Fibroblast of lung (primary cell): Measurements from ENCODE around the gene ITPKC. TPM values are rescaled to one million over a fixed set of nuclear protein-coding genes. Genes with fewer than 3 reads are reported as not detected.

Experiments
- DNase-seq, 2 donors: peaks; one replicate each; pipeline versions ENCODE4 v3.0.0 to v3.0.0-alpha.2; 2010; ENCODE audit warnings: low read depth in 2 of 2
- H2AFZ ChIP-seq: 2 replicates; pipeline ENCODE4 v1.5.1; 2012; ENCODE audit warnings: low read length, control low read depth, inconsistent platforms
- H3K27ac ChIP-seq: 2 replicates; pipeline ENCODE4 v1.5.1; 2011; ENCODE audit warnings: low read length, control low read depth; ENCODE audit not compliant: insufficient read depth
- H3K27me3 ChIP-seq: 2 replicates; pipeline ENCODE4 v1.5.1; 2011; ENCODE audit warnings: mild to moderate bottlenecking, low read length; ENCODE audit not compliant: control insufficient read depth, insufficient read depth
- H3K36me3 ChIP-seq: 2 replicates; pipeline ENCODE4 v1.5.1; 2011; ENCODE audit warnings: low read length; ENCODE audit not compliant: control insufficient read depth, insufficient read depth
- H3K4me1 ChIP-seq: 2 replicates; pipeline ENCODE4 v1.5.1; 2011; ENCODE audit warnings: low read length; ENCODE audit not compliant: control insufficient read depth, insufficient read depth; ENCODE audit errors: extremely low read depth
- H3K4me2 ChIP-seq: 2 replicates; pipeline ENCODE4 v1.5.1; 2011; ENCODE audit warnings: low read length, control low read depth; ENCODE audit not compliant: insufficient read depth; ENCODE audit errors: extremely low read depth
- H3K4me3 ChIP-seq, 4 experiments: fragments of 200-600 bp in 1 of 4; sonication (generic) in 1 of 4; replicated peaks in 1 of 4; 2 replicates each; pipeline ENCODE4 v1.5.1; 2011 to 2016; ENCODE audit warnings: low read length in 4 of 4, low read depth in 3 of 4, mild to moderate bottlenecking in 3 of 4, control low read depth in 2 of 4, inconsistent platforms in 1 of 4, mixed read lengths in 1 of 4; ENCODE audit not compliant: insufficient read depth in 1 of 4; ENCODE audit errors: control extremely low read depth in 1 of 4
- H3K79me2 ChIP-seq: 2 replicates; pipeline ENCODE4 v1.5.1; 2012; ENCODE audit warnings: mild to moderate bottlenecking, low read length, inconsistent platforms; ENCODE audit not compliant: control insufficient read depth, insufficient read depth
- H3K9ac ChIP-seq: 2 replicates; pipeline ENCODE4 v1.5.1; 2011; ENCODE audit warnings: mild to moderate bottlenecking, low read length, control low read depth; ENCODE audit not compliant: insufficient read depth
- H3K9me3 ChIP-seq: 2 replicates; pipeline ENCODE4 v1.5.1; 2012; ENCODE audit warnings: low read depth, low read length; ENCODE audit not compliant: control insufficient read depth, insufficient read depth
- H4K20me1 ChIP-seq: 2 replicates; pipeline ENCODE4 v1.5.1; 2011; ENCODE audit warnings: low read length; ENCODE audit not compliant: control insufficient read depth, insufficient read depth; ENCODE audit errors: extremely low read depth
- EZH2 ChIP-seq: IDR thresholded peaks from 2 replicates; pipeline ENCODE4 v1.5.1; 2012; ENCODE audit warnings: low read length, control low read depth, mild to moderate bottlenecking; ENCODE audit errors: missing control alignments
- polyA plus RNA-seq, 2 donors: library from polyadenylated mRNA; depleted of rRNA in 1 of 2; stranded (reverse) in 1 of 2; unstranded in 1 of 2; fragments of >200 nt; gene quantifications; 2 replicates each; pipeline ENCODE4 v1.2.1, GENCODE V29; 2011 to 2012; ENCODE audit warnings: missing spikeins in 1 of 2
- total RNA-seq: library from RNA; depleted of rRNA; stranded (reverse); fragments of >200 nt; gene quantifications from 2 replicates; pipeline ENCODE4 v1.2.1, GENCODE V29; 2014
- TF ChIP-seq, protein P1 (sequence below), 2 donors: IDR thresholded peaks in 1 of 2; conservative IDR thresholded peaks in 1 of 2; 1 replicate in 1 of 2; 2 replicates in 1 of 2; pipeline ENCODE4 v1.5.1; 2011 to 2012; ENCODE audit warnings: low read length in 2 of 2, control low read depth in 1 of 2, inconsistent platforms in 1 of 2, low read depth in 1 of 2, mild to moderate bottlenecking in 1 of 2

The ITPKC gene
- total and polyA plus RNA-seq, 2 donors (not counting 1 experiment from before 2014, with no cell fraction given) = 6.5 to 23.1 TPM

DNA sequence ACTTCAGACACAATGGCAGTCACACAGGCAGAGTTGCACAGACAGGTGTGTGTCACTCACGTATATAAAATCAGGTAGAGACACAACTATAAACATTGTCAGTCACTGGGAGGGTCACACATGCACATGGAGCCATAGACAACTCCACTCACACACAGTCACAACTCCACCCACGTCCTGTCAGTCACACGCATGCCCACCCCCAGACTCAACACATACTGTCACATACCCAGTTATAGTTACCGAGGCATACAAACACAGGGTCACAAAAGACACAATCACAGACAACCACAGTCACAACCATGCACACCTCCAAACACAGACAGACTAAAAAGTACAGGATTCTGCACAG lies 27.9 kb upstream of the ITPKC start:
- Histone ChIP-seq H3K9ac (peak overlapping the region; percentile 90), H3K79me2 (peaks cover 34% of the 10 kb centered on the region), H3K4me3 (peak overlapping the region; percentile 52 to 98 (median 84)), H2AFZ (no peak overlapping the region), H3K27me3 (no peaks in the 10 kb centered on the region), H3K27ac (peak overlapping the region; percentile 87), H3K9me3 (no peaks in the 10 kb centered on the region), H3K36me3 (peaks cover 25% of the 10 kb centered on the region), H3K4me2 (peak overlapping the region; percentile 98), H4K20me1 (peaks cover 4% of the 10 kb centered on the region), H3K4me1 (peaks cover 24% of the 10 kb centered on the region)
- DNase-seq = peak in 1 of 2 donors; percentile 12
- no peak for TF ChIP-seq EZH2
- TF ChIP-seq, protein P1, sequence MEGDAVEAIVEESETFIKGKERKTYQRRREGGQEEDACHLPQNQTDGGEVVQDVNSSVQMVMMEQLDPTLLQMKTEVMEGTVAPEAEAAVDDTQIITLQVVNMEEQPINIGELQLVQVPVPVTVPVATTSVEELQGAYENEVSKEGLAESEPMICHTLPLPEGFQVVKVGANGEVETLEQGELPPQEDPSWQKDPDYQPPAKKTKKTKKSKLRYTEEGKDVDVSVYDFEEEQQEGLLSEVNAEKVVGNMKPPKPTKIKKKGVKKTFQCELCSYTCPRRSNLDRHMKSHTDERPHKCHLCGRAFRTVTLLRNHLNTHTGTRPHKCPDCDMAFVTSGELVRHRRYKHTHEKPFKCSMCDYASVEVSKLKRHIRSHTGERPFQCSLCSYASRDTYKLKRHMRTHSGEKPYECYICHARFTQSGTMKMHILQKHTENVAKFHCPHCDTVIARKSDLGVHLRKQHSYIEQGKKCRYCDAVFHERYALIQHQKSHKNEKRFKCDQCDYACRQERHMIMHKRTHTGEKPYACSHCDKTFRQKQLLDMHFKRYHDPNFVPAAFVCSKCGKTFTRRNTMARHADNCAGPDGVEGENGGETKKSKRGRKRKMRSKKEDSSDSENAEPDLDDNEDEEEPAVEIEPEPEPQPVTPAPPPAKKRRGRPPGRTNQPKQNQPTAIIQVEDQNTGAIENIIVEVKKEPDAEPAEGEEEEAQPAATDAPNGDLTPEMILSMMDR (conservative IDR thresholded peaks at IDR 0.05 in 1 of 2, IDR thresholded peaks at IDR 0.05 in 1 of 2; ENCODE audit: low read depth in 1 of 2, low read length in 2 of 2) = no peak

DNA sequence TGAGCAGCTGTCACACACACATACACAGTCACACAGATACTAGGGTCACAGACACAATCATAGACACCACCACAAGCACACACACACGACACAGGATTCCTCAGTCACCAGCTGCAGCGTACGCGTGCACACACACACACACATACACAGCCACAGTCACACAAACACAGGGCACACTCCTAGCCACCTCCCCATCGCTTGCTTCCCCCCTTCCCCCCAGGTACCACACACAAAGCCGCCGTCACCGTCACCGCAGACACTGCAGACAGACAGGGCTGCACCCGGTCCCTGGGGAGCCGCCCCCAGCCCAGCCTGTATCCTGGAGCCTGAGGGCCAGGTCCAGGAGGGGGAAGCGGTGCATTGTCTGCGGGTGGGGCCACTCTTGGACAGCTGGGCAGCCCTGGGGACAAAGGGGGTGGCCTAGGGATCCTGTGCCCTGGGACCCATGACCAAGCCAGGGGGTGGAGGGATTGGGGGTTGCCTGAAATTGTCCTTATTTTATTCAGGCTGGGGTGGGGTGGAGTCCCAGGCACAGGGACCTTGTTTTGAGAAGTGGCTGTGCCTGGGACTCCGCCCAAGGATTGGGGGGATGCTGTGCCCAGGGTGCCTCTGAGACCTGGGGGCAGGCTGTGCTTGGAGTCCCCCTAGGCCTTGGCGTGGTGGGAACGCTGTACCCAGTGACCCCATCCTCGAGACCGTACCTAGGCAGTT lies 27.4 kb upstream of the ITPKC start:
- TF ChIP-seq, protein P1 (conservative IDR thresholded peaks at IDR 0.05 in 1 of 2, IDR thresholded peaks at IDR 0.05 in 1 of 2; ENCODE audit: low read depth in 1 of 2, low read length in 2 of 2) = no peak
- TF ChIP-seq EZH2 = no peak
- Histone ChIP-seq H3K4me2 (peak overlapping the region; percentile 98), H3K27me3 (no peaks in the 10 kb centered on the region), H3K9ac (peak overlapping the region; percentile 90), H3K4me3 (peak overlapping the region; percentile 52 to 98 (median 84)), H3K36me3 (peaks cover 23% of the 10 kb centered on the region), H3K27ac (peak overlapping the region; percentile 87), H3K9me3 (no peaks in the 10 kb centered on the region), H3K4me1 (peaks cover 24% of the 10 kb centered on the region), H2AFZ (no peak overlapping the region), H3K79me2 (peaks cover 34% of the 10 kb centered on the region), H4K20me1 (peaks cover 4% of the 10 kb centered on the region)
- peak; percentile 21 to 30 for DNase-seq

DNA sequence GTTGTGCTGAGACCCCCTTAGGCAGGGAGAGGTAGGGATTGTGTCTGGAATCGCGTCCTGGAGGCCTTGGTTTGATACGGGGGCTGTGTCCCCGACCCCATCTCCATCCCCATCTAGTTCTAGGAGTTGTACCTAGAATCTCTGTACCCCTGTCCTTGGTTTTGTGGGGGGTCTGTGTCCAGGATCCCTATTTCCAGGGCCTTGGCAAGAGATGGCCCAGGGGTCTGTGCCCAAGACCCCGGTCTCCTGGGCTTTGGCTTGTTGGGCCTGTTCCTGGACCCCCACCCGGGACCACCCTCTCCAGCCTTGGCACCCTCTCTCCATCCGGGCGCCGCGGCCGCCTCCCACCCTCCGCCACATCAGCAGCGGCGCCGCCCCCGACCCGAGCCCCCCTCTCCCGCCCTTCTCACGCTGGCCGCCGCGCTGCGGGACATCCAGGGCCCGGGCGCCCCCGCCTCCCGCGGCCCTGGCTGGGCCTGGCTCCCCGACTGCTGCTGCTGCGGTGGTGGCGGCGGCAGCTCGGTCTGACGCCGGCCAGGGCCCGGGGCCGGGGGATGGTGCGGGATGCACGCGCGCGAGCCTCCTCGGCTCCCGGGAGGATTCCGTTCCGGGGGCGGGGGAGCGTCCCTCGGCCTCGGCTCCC lies 26.7 kb upstream of the ITPKC start, which contains the start of gene NUMBL:
TSS of gene NUMBL (minus strand) at position 602 of the 643 bp plus-strand sequence. CDS start at position 434, 168 bp downstream.
- peaks cover 19% of the 10 kb centered on the region for H3K36me3 ChIP-seq
- TF ChIP-seq, protein P1 (conservative IDR thresholded peaks at IDR 0.05 in 1 of 2, IDR thresholded peaks at IDR 0.05 in 1 of 2; ENCODE audit: low read depth in 1 of 2, low read length in 2 of 2) = no peak
- TF ChIP-seq EZH2 = no peak
- H3K27ac ChIP-seq = peak within 1 kb of the TSS; percentile 94
- H3K4me2 ChIP-seq = peak within 1 kb of the TSS; percentile 98
- peaks cover 24% of the 10 kb centered on the region for H3K4me1 ChIP-seq
- H3K79me2 ChIP-seq = peaks cover 34% of the 10 kb centered on the region
- peak within 1 kb of the TSS; percentile 90 for H3K9ac ChIP-seq
- peaks cover 4% of the 10 kb centered on the region for H4K20me1 ChIP-seq
- H3K4me3 ChIP-seq = peak within 1 kb of the TSS; percentile 52 to 98 (median 84)
- no peak for DNase-seq
- no peaks in the 10 kb centered on the region for H3K27me3 ChIP-seq
- H3K9me3 ChIP-seq = no peaks in the 10 kb centered on the region
- peak within 1 kb of the TSS; percentile 65 for H2AFZ ChIP-seq
